AG04450 (cell line): Measurements from ENCODE around the gene PTPRB. TPM values are rescaled to one million over a fixed set of nuclear protein-coding genes. Genes with fewer than 3 reads are reported as not detected.

ENCODE experiments used
- CTCF ChIA-PET: fragments of 300-600, 350-600 bp; formaldehyde crosslinking; extraction: SDS; loops from one replicate; lab custom pipeline; 2022; ENCODE audit warnings: antibody characterized with exemption, inconsistent platforms; lab: Charles Lee
- POLR2A ChIA-PET: fragments of 350-600 bp; formaldehyde crosslinking; extraction: SDS; loops from one replicate; lab custom pipeline; 2021; ENCODE audit warnings: antibody characterized with exemption, inconsistent platforms; lab: Yijun Ruan, JAX
- DNase-seq: peaks from one replicate; pipeline ENCODE4 v3.0.0-alpha.2; 2011; ENCODE audit warnings: low read depth, low spot score
- H3K27ac ChIP-seq: one replicate; pipeline ENCODE4 v1.5.1; 2012; ENCODE audit warnings: low read depth, low read length, control low read depth
- H3K27me3 ChIP-seq: one replicate; pipeline ENCODE4 v1.6.0; 2012; ENCODE audit warnings: low read length; ENCODE audit not compliant: control insufficient read depth, insufficient read depth
- H3K4me3 ChIP-seq: 2 replicates; pipeline ENCODE4 v1.5.1; 2011; ENCODE audit warnings: mild to moderate bottlenecking, low read depth, low read length, control low read depth
- H3K9me3 ChIP-seq: 2 replicates; pipeline ENCODE4 v1.5.1; 2012; ENCODE audit warnings: low read length; ENCODE audit not compliant: control insufficient read depth, insufficient read depth
- polyA plus RNA-seq: library from polyadenylated mRNA; depleted of rRNA; stranded (reverse); fragments of >200 nt; gene quantifications from 2 replicates; pipeline ENCODE4 v1.2.3, GENCODE V29; 2011
- TF ChIP-seq, protein P1 (sequence below): IDR thresholded peaks from 2 replicates; pipeline ENCODE4 v1.5.1; 2011; ENCODE audit warnings: low read depth, low read length, control low read depth, inconsistent platforms

The PTPRB gene
- polyA plus RNA-seq, 1 experiment: 0.02 TPM

DNA sequence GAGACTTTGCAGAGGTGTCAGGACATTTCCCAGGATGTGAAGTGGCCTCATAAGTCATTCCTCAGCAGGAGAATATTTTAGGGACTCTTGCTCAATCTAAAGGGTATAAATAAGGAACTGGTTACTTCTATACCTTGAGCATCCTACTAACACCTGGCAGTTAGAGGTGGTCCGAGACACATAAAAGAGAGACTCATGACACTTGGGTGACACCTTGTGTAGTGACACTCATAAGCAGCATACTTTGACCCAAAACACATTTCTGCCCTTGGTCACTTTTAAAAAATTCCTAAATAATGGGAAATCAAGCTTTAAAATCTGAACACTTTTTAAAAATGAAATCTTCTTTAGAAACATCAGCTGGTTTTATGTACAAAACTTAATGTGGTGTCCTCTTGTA is 152.8 kb downstream of the PTPRB start:
- TF ChIP-seq, protein P1, sequence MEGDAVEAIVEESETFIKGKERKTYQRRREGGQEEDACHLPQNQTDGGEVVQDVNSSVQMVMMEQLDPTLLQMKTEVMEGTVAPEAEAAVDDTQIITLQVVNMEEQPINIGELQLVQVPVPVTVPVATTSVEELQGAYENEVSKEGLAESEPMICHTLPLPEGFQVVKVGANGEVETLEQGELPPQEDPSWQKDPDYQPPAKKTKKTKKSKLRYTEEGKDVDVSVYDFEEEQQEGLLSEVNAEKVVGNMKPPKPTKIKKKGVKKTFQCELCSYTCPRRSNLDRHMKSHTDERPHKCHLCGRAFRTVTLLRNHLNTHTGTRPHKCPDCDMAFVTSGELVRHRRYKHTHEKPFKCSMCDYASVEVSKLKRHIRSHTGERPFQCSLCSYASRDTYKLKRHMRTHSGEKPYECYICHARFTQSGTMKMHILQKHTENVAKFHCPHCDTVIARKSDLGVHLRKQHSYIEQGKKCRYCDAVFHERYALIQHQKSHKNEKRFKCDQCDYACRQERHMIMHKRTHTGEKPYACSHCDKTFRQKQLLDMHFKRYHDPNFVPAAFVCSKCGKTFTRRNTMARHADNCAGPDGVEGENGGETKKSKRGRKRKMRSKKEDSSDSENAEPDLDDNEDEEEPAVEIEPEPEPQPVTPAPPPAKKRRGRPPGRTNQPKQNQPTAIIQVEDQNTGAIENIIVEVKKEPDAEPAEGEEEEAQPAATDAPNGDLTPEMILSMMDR: no peak
- Histone ChIP-seq H3K27me3 (no peaks in the 10 kb centered on the region), H3K9me3 (no peaks in the 10 kb centered on the region), H3K4me3 (no peak overlapping the region), H3K27ac (no peak overlapping the region)
- no peak for DNase-seq
- POLR2A ChIA-PET: no interaction called here
- CTCF ChIA-PET: no interaction called here

DNA sequence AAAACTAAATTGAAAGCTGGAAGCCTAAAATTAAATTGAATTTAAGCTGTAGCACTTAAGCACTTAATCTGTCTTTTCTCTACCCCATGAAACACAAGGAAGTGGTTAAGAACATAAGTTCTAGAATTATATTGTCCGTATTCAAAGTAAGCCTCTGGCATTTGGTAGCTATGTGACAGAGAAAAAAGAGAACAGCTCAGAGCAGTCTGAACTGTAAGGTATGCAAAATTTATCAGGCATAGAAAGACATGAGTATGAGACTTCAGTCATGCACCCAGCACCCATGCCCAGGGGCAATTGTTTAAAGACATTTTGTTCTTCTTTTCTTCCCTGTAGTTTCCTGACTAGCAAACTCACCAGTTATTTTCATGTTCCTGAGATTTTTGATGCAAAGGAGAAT is 154.5 kb downstream of the PTPRB start:
- no peak overlapping the region for H3K27ac ChIP-seq
- H3K4me3 ChIP-seq: no peak overlapping the region
- H3K9me3 ChIP-seq: no peaks in the 10 kb centered on the region
- POLR2A ChIA-PET: no interaction called here
- TF ChIP-seq, protein P1: no peak
- CTCF ChIA-PET: no interaction called here
- no peaks in the 10 kb centered on the region for H3K27me3 ChIP-seq
- no peak for DNase-seq

DNA sequence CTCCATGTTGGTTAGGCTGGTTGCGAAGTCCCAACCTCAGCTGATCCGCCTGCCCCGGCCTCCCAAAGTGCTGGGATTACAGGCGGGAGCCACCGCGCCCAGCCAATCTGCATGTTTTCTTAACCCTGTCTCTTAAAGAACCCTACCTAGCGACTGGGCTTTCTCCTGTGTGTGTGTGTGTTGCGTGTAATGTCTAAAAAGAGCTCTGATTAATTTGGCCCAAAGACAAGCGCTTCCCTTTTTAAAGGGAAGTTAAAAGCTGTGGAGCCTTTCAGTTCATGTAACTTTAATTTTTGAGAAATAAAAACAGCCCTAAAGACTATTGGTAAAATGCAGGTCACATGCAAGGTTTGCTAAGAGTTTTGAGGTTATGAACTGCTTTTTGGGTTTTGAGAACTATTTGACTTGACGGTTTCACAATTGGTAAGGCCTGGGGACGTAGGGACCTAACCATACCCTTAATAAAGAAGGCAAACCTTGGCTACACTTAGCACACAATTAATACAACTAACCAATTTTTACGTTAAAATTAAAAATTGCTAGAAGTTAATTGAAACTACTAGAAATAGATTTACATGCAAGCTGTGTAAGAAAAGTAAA is 167.9 kb downstream of the PTPRB start:
- ChIA-PET POLR2A (no interaction called here), CTCF (no interaction called here)

DNA sequence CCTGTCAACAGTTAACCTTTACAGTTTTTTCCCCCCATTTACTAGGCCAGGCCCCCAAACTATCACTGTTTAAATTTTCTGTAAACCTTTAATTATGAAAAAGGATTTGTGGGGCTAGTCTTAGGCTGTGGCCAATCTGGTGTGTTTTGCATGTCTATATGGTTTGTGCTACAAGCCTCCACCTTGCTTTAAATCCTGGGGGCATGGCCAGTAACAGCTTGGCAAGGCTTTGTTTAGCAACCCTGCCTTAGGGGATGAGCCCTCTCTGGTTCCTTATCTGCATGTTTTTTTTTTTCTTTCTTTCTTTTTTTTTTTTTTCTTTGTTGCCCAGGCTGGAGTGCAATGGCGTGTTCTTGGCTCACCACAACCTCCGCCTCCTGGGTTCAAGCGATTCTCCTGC is 168.5 kb downstream of the PTPRB start:
- CTCF ChIA-PET: no interaction called here
- no peaks in the 10 kb centered on the region for H3K27me3 ChIP-seq

More for the DNA sequence above, 167.9 kb downstream of the PTPRB start:
- H3K9me3 ChIP-seq: no peaks in the 10 kb centered on the region; the same call in 1 of the 2 replicates
- no peak overlapping the region for H3K27ac ChIP-seq
- H3K27me3 ChIP-seq: no peaks in the 10 kb centered on the region
- TF ChIP-seq, protein P1: no peak
- H3K4me3 ChIP-seq: no peak overlapping the region
- no peak for DNase-seq

More for the DNA sequence above, 168.5 kb downstream of the PTPRB start:
- Histone ChIP-seq H3K4me3 (no peak overlapping the region), H3K27ac (no peak overlapping the region), H3K9me3 (peaks cover 3% of the 10 kb centered on the region)
- TF ChIP-seq, protein P1: no peak
- POLR2A ChIA-PET: no interaction called here
- DNase-seq: no peak
